Dedifferentiated amniotic fluid mesenchymal stem cell (primary cell): ENCODE data around the gene TCF7L2.

Source experiments
- DNase-seq: peaks from one replicate; pipeline ENCODE4 v3.0.0-alpha.2; 2016; ENCODE audit errors: extremely low spot score

The TCF7L2 gene

DNA sequence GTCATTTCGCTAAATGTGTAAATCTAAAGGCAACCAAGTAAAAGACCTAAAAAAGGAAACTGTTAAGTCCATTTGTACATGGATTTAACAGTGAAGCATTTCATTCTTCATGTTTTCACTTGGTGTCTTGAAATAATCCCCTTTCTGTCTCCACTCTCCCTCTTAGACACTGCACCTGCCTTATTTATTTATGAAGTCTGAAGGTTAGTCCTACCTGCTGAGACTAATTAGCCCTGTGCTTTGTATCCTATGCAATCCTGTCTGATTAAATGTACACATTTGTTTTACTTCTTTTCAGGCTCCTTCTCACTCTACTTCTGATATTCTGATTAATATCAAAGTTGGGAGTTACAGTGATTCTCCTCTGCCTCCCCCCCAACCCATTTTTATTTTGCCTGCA lies 1.9 kb upstream of the TCF7L2 start:
- DNase-seq: no peak

- DNase-seq: no peak
Observed at GRCh38 chr10:112949143-112949823, 764 bp upstream of the TCF7L2 start.

- no peak for DNase-seq
Observed at GRCh38 chr10:112950714-112951358, 789 bp downstream of the TCF7L2 start.

GRCh38 chr10:112951359-112952281 lies 1.6 kb downstream of the TCF7L2 start:
- peak; percentile 46 for DNase-seq

GRCh38 chr10:112952282-112953173 lies 2.5 kb downstream of the TCF7L2 start:
- DNase-seq: no peak

DNA sequence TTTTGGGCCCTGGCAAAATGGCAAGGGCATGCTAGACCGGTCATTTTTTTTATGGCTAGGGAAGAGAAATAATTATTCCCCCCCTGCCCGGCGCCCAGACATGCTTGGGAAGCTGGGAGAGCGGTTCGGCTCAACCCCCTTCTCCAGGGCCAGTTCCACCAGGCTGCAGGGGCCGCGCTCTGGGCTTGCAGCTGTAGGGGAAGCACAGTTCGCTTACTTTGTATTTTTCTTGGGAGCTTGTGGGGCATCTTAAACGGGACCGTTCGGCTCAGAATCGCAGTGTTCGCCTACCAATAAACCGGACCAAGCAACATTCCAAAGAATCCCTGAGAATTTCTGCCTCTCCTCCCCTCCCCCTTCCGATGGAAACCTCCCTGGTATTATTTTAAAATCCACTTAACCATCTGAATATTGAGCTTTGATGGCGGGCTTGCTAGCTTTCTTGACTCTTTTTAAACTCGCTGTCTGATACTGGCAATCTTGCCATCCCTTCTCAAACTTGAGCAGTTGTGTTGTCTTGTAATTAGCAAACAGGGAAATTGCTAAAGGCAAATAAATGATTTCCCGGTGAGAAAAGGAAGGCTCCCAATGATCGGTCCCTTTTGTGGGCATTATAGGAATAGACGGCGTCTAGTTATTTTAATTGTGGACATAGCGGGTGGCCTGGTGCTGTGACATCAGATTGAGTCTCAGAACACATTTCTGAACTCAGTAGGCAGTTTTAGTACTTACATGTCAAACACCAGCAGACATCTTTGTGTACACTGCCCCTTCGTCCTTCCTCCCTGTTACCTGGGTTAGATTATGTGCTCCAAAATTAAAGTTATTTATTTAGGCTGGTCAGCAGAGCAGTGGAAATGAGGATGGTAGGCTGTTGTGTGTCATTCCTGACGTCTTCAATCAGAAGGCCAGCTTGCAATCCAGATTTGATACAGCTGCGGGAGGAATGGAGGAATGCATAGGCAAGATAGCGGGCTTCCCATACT lies 3.4 kb downstream of the TCF7L2 start:
- DNase-seq: no peak

- no peak for DNase-seq
Observed at GRCh38 chr10:112954974-112955581, 5.0 kb downstream of the TCF7L2 start.

- no peak for DNase-seq
Observed at GRCh38 chr10:112955582-112956421, 5.8 kb downstream of the TCF7L2 start.

DNA sequence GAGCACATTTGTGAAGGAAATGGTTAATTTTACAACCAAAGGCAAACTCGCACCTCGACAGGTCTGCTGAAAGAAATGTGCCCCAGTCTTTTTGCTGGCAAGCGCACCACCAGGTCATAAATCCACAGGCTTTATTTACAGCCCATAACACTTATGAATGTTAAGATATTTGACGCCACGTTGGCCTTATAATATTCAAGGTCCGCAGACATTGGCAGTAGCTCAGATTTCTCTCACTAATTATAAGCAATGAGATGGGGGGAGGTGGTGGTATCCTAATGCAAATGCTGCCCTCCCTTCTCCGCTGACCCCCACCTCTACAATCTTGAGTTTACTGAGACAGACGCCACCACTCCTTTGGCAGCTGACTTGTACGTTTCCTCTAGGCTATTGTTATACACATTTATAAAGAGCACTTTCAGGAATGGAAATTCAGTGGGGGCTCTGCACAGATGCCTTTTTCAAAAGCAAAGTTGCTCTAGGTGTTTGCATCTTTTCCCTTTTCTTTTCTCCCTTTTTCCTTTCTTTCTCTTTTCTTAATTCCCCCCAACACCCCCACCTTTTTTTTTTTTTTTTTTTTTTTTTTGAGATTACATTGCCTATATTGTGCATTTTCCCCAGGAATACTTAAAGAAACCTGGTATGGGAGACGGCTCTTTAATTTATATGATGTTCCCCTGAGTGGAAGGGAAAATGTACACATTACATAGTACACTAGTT lies 6.7 kb downstream of the TCF7L2 start:
- no peak for DNase-seq

DNA sequence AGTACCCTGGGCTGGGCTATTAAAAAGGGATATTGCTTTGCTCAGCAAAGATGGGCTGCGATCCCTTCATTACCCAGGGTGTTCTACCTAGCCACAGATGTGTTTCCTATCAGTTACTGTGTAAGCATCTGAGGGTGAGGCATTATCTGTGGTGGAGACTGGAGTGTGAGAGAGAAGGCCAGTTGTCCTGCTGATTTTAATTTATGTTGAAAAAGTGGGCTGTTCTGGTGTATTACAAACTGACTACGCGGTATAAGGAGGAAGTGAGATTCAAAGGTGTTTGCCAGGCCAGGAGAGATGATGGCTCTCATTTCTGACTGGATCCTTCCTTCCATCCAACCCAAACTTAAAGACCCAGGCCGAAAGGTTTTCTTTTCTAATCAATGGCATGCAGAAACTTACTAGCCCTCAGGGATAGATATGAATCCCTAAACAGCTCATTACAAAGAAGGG lies 7.6 kb downstream of the TCF7L2 start:
- no peak for DNase-seq

DNA sequence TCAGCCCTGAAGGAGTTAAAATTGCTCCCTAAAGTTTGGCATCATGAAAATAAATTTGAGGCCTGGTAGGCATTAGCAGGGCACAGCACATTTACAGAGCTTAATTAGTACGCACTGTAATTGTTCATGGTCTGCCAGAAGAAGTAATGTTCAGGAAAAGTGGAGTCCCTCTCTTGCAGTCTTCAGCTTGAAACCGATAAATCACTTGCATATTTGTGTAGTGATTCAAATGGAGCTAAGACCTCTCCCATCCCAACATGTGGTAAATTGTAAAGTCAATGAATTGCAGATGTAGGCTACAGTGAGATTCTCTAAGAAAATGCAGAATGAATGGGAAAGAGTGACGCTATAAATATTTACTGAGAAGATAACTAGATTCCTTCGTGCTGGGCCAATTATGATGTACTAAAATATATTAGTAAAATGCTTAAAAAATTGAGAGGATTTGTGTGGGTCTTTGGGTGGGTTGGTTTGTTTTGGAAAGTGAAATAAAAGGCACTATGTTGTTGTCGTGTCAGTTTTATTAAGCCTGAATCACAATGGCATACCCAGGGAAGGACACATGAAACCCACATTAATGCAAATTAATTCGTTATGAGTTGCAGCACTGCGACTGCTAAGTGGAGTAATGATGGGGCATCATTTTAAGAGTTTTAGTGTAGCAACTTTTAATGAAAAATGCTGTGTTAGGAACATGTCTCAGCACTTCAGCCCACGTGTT lies 8.4 kb downstream of the TCF7L2 start:
- DNase-seq: peak; percentile 94

DNA sequence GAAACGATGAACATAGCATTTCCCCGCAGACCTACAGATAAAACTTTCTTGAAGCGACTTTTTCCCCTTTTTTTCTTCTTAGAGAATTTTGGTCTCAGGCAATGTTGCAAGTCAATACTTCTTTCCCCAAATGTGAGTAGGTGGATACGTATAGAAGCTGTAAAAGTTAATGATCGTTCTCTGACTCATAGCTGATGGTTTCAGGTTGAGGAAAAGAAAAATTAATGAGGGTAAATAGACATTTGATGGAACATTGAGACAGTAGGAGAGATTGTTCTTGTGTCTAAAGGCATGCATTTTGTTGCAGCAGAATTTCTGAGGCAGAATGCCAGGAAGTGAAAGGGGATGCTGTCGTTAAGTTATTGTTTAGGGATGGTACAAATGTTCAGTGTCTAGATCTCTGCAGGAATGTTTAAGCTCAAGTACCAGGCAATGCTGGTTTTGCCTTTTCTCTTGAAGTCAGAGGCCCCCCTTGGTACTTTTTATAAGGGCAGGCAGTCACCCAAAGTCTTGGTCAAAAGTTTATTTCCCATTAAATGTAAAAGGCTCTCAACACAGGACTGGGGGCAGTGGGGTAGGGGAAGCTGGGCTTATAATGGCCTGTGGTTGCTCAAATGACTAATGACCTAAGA lies 9.3 kb downstream of the TCF7L2 start:
- peak; percentile 42 for DNase-seq

DNA sequence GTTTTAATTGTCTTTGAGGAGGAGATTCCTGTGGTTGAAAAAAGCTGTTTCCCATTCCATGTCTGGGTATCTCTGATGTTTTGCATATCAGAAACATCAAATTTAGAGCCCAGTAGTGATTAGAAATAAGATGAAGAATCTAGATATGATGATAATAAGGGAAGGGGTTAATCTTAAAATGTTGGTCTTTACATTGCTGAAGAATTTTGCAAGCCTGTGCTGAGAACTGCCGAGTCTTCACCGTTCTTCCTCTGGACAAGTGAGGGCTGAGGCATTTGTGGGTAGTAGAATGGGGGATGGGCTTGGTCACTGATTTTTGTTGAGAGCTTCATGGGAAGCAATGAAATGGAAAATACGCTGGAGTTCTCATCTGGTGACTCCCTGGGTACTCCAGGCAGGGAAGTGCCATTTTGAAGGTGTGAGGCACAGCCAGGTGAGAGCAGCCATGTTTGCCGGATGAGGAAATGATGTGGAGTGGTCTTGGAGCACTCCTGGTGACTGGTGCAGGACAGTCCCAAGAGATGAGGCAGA lies 10.2 kb downstream of the TCF7L2 start:
- DNase-seq: no peak

GRCh38 chr10:112961609-112962008 lies 11.6 kb downstream of the TCF7L2 start:
- no peak for DNase-seq

GRCh38 chr10:112962343-112962742 lies 12.3 kb downstream of the TCF7L2 start:
- no peak for DNase-seq

DNA sequence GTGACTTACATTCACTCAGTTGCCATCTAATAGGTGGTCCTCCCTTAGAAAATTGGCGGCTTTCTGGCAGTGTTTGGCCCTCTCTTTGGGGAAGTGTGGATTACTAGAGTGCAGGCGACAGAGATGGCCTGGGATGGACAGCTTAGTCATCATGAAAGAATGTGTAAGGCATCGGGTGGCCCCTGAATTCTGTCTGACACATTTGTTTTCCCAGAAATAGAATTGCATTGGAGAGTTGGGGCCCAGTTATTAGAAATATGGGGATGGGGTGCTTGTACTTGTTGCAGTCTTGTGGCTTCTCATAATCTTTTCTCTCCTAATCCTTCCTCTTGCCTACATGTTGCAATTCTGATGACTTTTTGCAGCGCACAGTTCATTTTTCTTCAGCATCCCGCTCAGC lies 13.8 kb downstream of the TCF7L2 start:
- DNase-seq: no peak

GRCh38 chr10:112964482-112964881 lies 14.4 kb downstream of the TCF7L2 start:
- no peak for DNase-seq
